ENCODE results near the gene CCNG1.

GRCh38 chr5:163447191-163447590 lies 9.8 kb downstream of the CCNG1 start:
- TF ChIP-seq POLR2AphosphoS5 (IDR thresholded peaks at IDR 0.05; ENCODE audit: low read depth, low read length) (no peak), PAX5 (IDR thresholded peaks at IDR 0.05; ENCODE audit: insufficient read depth, low read length, severe bottlenecking) (no peak), POLR2A (IDR thresholded peaks at IDR 0.05; ENCODE audit: low read depth, low read length) (no peak; the same call in 1 of the 2 replicates), TAF1 (IDR thresholded peaks at IDR 0.05; ENCODE audit: low read depth, low read length) (no peak), SPI1 (IDR thresholded peaks at IDR 0.05; ENCODE audit: low read depth, low read length) (no peak)

Measured in GM12891 (cell line).